Jurkat, Clone E6-1 (cell line): ENCODE measurements around the gene EYA4.
"Not testable (repeated sequence)": the region's sequence is repeated elsewhere in the genome, so short reads cannot be mapped to it uniquely, and the experiment has no call there.

Source experiments
- DNase-seq: peaks from one replicate; pipeline ENCODE4 v3.0.0-alpha.2; 2011; ENCODE audit warnings: low read depth, low spot score
- H3K4me3 ChIP-seq: 2 replicates; pipeline ENCODE4 v1.5.1; 2011; ENCODE audit warnings: mild to moderate bottlenecking, low read length, control low read depth, moderate library complexity

EYA4 gene

DNA sequence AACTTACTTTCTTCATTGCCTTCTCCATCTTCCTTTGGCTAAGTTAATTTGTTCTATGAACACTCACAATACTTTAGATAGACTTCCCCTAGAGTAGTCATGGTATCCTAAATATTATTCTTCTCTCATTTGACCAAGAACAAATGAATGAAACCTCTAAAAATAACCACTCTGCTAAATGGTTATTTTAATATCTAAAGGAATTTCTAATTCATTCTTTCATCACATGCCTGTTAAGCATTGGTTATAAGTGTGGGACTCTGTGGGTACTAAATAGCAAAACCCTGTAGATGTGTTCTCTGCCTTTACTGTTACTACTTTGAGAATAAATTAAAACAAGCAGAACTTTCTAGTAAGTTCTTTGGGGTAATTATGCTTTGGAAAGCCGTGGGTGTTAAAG is 138.9 kb downstream of the EYA4 start:
- no peak for DNase-seq
- no peak overlapping the region for H3K4me3 ChIP-seq

DNA sequence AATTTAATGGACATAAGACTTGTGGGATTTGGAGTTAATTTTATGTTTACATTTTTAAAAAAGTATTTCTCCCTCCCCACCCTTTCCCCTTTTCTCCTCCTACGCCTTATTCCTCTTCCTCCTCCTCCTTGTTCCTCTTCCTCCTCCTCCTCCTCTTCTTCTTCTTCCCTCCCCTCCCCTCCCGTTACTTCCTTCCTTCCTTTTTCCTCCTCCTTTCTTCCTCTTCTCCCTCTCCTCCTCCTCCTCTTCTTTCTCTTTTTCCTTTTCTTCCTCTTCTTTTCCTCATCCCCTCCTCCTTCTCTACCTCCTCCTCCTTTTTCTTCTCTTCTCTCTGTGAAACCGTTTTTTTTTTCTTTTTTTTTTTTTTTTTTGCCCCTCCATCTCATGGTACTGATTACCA is 139.6 kb downstream of the EYA4 start:
- DNase-seq = no peak
- H3K4me3 ChIP-seq = no peak overlapping the region

DNA sequence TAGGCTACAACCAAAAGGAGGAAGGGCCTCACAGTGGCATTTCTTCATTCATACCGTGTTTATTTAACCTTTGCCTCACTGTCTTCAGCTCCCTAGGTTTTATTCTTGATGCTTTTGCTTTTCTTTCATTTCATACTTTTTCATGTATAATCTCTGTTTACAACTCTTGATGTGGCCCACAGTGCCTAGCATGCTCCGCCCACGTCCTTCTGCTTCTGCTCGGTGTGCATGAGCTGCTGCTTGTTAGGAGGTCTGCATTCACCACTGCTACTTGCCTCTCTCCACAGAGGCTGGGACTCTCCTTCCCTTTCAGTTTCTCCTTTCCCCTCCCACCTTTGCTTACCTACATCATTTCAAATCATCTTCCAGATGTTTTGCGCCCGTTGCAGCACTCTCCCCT is 147.6 kb downstream of the EYA4 start:
- H3K4me3 ChIP-seq = no peak overlapping the region
- DNase-seq = no peak

DNA sequence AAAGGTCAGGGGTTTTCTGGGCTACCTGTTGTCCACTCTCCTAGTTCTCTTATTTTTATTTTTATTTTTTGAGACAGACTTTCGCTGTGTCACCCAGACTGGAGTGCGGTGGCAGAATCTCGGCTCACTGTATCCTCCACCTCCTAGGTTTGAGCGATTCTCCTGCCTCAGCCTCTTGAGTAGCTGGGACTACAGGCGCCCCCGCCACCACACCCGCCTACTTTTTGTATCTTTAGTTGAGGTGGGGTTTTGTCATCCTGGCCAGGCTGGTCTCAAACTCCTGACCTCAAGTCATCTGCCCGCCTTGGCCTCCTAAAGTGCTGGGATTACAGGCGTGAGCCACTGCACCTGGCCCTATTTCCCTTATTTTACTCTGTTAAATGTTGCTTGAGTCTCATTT is 149.0 kb downstream of the EYA4 start:
- DNase-seq = no peak
- H3K4me3 ChIP-seq = no peak overlapping the region

DNA sequence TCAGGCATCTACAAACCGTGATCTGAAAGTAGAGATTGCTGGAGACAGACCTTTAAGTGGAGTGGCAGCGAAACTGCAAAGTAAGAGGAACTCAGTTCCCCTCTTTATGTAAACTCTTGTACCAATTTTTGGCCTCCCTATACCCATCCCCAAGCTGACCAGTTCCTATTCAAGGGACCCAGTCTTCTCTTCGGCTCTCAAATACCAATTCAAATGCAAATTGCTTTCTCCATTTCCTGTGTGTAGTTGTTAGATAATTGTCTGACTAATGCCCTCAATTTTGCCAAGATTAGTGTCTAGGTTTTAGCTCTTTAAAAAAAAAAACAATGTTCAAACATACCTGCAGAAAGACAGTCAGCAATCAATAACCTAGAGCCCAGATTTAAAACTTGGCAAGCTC is 150.9 kb downstream of the EYA4 start:
- no peak for DNase-seq
- H3K4me3 ChIP-seq = no peak overlapping the region

DNA sequence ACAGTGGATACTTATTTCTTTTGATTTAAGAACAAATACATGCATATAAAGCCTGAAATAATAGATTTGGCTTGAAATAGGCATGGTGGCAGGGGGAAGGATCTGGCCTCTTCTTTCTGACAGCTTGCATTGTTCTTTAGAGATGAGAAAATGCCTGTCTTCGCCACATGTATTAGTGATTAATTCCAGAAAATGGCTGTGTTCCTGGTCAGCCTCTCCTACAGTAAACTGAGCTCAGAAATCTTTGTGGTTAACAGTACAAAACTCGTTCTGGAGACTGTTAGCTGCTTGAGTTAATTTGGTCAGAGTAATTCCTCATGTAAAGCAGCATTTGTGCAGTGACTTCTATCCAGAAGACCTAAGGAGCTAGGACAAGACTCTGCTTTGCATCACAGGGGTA is 151.5 kb downstream of the EYA4 start:
- no peak overlapping the region for H3K4me3 ChIP-seq
- DNase-seq = no peak

DNA sequence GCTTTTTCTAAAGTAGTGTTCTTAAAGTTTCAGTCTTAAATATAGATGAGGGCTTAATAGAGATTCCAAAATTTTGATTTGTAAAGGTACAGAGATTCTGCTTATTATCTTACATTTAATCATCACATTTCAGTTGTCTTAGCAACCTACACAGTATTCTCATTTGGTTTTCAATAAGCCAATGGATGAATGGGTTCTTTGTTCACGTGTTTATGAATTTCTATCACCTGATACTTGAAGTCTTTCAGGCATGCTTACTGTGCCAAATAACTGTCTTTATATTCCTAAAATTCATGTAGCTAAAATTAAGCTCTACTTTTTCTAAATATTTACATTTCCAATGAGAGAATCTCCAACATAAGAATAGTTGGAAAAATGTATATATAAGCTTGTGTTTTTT is 152.7 kb downstream of the EYA4 start:
- H3K4me3 ChIP-seq = no peak overlapping the region
- DNase-seq = no peak

DNA sequence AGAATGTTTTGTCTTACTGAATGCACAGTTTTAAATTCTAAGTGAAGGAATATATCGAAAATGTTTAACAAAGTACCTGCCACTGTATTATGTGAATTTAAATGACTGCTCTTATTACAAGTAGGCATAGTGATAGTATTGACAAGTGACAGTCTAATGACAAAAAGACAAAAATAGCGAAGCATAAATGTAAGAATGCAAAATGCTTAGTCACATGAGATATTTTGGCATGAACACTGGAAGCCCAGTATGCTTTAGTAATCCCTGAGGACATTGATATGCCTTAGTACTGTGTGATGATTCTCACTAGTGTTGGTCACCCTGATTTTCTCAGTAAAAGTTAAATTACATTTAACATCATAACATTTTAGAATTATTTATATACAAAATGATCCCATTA is 153.5 kb downstream of the EYA4 start:
- H3K4me3 ChIP-seq = no peak overlapping the region
- DNase-seq = no peak

DNA sequence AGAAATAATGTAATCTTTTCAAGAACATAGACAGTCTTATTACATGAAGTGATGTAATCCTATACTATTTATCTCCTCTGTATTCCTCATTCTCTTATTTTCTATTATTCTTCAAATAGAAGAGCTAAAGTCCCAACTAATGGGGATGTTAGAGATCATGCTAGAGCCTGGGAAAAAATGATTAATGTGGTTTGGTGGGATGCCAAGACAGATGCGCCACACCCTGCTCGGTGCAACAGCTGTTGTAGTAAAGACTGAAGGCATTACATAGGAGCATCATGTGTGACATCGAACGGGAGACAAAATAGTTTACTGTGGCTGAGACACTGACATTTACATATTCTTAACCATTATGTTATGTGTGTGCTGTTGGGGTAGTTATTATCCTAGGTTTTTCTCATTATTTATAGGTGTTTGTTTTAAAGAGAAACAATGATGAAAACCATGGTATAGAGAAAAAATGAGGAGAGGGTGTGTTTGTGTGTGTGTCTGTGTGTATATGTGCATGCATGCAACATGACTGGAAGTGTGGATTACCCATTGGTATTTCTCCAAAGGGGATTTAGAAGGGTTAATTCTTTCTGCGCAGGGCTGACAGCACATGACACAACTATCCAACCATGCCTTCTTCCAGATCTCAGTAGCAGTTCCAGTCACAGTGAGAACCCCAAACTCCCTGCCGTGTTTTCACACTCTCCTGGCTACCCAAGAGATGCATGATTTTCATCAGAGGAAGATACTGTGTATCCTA is 155.3 kb downstream of the EYA4 start:
- H3K4me3 ChIP-seq = no peak overlapping the region
- DNase-seq = no peak

DNA sequence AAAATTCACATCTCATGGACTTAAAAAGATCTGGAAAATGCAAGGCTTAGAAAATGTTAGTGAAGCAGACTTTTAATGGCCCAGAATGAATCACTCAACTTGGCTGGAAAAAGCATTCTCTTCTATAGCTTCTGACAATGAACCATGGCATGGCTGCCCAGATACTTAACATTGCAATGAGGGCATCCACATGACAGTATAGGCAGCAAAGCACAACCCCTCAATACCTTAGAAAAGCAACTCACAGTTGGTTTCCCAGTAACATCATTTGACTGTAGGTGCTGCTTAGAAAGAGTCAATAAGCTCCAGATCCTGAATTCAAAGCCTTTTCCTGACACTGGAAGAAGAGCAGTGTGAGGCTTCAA is 155.8 kb downstream of the EYA4 start:
- DNase-seq = no peak
- H3K4me3 ChIP-seq = no peak overlapping the region

DNA sequence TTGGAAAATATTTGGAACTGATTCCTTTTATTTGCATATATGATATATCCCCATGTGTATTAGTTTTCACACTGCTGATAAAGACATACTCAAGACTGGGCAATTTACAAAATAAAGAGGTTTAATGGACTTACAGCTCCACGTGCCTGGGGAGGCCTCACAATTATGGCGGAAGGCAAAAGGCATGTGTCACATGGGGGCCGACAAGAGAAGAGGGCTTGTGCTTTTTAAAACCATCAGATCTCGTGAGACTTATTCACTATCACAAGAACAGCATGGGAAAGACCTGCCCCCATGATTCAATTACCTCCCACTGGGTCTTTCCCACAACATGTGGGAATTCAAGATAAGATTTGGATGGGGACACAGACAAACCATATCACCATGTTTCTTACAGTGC is 156.4 kb downstream of the EYA4 start:
- not testable (repeated sequence) for DNase-seq, H3K4me3 ChIP-seq

DNA sequence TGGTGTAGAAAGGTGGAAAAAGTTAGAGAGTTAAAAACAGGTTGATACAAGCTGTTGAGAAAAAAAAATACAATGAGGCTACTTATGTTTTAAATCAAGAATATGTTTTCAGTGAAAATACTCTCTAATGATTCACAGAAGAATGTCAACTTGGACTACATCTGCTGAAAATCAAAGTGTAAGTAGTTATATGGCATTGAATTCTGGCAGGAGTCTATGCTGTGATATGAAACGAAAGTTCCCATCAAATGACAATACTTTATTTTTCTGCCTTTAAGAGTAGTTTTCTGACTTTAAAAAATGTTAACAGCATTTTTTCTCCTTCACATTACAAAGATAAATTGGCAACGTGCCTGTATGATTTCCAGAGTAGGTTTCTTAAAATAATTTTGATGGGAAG is 158.3 kb downstream of the EYA4 start:
- no peak for DNase-seq
- no peak overlapping the region for H3K4me3 ChIP-seq

DNA sequence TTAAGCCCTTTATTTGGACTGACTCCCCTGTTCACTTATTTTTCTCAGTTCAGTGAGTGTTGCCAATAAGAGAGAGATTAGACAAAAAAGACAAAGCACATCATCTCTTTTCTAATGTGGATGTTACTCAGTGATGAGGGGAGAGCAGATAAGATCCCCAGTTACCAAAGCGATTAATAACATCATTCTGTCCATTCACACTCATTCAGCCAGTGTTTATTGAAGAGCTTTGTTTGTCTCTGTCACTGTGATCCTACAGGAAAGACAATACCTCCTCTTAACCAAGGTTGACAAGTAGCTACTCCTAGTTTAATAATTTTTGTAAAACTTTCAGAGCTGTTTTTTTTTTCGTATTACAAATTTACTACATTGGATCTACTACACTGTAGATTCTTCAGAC is 163.0 kb downstream of the EYA4 start:
- no peak overlapping the region for H3K4me3 ChIP-seq
- DNase-seq = no peak

DNA sequence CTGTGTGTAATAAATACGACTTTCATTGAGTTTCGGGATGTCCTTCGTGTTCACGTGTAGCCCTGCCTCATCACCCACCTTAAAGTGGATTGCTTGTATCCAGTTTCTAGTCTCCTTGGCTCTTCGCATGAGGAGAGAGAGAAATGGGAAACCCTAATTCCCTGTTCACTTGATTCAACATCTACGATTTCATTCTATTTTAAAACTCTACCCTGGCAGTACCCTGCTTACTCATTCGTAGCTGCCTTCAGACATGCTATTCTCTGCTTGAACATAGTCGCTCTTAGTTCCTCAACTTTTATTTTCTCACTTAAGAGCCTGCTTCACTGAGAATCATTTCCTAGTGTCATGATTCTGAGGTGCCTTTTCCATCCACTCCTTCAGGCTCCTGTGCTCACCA is 163.6 kb downstream of the EYA4 start:
- no peak for DNase-seq
- H3K4me3 ChIP-seq = no peak overlapping the region

DNA sequence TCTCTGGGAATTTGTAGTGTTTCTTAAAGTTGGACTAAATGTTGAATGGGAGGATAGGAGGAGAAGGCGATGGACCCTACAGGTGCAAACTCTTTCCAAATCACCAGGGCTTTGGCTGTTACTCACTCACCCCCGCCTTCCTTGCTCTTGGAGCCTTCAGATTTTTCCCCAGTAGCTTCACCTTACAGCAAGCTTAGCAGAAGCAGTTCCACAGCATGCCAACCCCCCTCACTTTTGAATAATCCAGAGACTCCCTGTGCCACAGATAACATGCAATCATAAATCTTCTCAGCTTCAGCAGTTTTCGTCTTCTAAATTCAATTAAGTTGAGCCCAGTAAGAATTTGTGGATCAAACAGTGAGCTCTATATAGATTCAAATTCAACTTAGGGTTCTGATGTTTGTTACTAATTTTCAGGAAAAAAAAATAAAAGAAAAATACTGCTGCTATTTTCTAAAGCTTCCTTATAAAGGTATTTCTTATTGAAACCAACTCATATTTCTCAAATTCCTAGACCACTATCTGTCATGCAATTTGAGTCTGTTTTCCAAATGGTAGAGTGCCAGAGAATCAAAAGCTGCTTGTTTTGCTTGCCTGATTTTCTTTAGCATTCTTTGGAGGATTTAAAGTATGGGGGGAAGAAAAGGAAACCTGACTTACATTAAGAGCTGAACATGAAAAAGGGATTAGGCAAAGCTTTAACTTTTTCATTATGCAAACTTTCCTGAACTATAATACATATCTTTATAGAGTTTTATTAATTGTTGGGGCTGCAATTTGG is 166.4 kb downstream of the EYA4 start:
- no peak overlapping the region for H3K4me3 ChIP-seq
- no peak for DNase-seq

DNA sequence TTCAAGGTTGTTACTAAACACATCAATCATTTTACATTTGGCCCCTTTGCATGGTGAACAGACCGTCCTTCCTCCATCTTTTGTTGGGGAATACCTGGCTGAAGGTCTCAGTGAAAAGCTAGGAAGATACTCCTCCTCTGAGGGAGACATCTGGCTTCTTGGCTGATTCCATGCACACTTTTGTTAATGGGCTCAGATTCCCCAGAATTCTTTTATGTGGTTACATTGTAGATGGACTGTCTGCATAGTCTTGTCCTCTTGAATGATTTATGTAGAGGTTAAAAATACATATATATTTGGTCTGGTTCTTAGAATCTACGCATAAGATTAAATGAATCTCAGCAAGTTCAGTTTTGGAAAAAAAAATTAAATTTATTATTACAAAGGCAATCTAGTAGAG is 167.0 kb downstream of the EYA4 start:
- no peak overlapping the region for H3K4me3 ChIP-seq
- no peak for DNase-seq

DNA sequence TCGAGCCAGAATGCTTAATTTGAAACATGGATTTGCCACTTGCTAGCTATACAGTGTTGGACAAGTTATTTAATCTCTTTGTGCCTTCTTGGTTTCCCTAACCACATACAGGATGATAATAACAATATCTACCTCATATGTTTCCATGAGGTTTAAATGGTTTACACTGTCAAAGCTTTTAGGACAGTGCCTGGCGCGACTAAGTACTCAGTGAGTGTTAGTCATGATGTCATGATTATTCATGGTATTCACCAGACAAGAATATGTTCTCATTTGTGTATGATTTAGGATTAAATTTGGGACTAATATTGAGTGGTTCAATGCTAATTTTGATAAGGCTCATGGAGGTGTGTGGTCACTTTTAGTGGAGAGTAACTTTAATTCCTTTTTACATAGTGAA is 167.4 kb downstream of the EYA4 start:
- DNase-seq = no peak

DNA sequence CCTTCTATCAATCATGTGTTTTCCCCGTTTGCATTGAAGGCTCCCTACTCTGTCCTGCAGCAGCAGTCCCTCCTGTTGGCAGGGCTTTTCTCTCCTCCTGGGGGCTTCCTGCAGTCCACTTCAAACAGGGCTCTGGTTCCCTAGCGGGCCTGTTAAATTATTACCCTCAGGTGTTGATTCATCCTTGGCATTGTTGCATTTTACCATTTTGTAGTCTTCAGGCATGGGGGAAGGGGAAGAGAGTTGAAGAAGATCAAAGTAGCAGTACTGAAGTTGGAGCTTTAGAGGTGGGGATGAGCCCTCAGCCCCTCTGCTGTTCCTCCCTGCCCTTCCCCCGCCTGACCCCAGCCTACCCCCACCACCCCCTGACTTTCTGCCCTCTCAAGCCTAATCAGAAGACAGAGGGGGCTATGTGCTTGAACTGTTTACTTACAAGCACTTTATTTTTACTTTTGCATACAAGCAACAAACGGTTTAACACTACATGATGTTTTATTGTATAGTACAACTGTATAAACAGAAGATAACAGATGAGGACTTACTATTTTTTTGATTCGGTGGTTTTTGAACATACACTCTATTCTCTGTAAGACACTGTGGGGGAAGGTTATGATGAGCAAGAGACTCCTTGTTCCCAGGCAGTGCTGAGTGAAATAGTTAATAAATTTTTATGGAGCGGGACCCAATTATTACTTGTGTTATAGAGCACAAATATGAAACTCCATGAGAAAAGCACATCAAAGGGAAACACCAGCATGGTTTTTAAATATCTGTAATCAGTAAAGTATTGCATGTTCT is 169.7 kb downstream of the EYA4 start:
- no peak overlapping the region for H3K4me3 ChIP-seq
- no peak for DNase-seq

More for the DNA sequence above, 167.4 kb downstream of the EYA4 start:
- H3K4me3 ChIP-seq = no peak overlapping the region

DNA sequence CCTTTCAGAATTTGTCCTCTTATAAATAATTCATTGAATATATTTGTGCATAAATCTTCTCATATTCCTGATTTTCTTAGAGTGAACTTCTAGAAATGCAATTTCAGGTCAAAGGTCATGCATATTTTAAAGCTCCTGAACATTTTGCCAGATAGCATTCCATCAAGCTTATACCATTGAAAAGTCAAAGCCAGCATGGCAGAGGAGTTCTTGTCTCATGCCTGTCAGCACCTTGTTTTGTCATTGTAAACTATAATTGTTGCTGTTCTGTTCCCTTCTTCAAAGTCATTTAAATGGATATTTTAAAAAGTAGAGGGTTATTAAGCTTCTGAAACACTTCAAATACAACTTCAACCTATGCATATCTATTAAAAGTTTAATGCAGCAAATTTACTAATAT is 170.6 kb downstream of the EYA4 start:
- DNase-seq = no peak
- H3K4me3 ChIP-seq = no peak overlapping the region

DNA sequence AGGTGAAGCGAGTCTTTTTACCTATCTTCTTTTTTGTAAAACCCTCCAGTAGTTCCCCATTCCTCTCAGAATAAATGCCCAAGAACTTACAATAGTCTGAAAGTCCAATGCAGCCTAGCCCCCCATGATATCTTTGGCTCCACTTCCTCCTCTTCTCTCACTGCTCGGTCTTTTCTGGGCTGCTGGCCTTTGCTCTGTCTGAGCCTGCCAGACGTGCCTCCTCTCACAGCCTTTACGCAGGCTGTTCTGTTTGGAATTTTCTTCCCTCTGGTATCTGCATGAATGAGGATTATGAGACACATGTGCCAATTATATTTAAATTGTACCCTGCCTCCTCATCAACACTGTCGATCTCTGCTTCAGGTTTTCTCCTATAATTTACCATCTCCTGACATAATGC is 174.1 kb downstream of the EYA4 start:
- no peak overlapping the region for H3K4me3 ChIP-seq
- DNase-seq = no peak
